Activated CD8-positive, alpha-beta memory T cell treated with anti-CD3 and anti-CD28 coated beads, Interleukin-2, amount 50 U/mL, for 24 hours (primary cell): Measurements from ENCODE around the gene ENTREP3.
A peak's percentile ranks its signal among the peaks of the same experiment; 100 is the strongest.
"Not testable (repeated sequence)": the region's sequence is repeated elsewhere in the genome, so short reads cannot be mapped to it uniquely, and the experiment has no call there.

Experiments
- DNase-seq: peaks from one replicate; pipeline ENCODE4 v3.0.0-alpha.2; 2020; ENCODE audit errors: extremely low read depth

The ENTREP3 gene

DNA sequence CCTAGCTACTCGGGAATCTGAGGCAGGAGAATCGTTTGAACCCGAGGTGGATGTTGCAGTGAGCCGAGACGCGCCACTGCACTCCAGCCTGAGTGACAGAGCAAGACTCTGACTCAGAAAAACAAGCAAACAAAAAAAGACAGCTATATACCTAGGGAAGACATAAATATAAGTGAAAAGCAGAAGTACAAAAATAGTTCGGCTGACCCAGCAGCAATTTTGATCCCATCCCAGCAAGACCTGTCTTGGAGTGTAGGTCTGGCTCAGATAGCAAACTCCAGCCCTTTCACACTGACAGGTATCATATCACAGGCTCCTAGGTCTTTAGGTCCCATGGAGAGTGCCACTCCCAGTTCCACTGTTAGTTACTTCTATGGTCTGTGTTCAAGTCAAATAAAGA lies 32.2 kb downstream of the ENTREP3 start:
- DNase-seq: no peak

DNA sequence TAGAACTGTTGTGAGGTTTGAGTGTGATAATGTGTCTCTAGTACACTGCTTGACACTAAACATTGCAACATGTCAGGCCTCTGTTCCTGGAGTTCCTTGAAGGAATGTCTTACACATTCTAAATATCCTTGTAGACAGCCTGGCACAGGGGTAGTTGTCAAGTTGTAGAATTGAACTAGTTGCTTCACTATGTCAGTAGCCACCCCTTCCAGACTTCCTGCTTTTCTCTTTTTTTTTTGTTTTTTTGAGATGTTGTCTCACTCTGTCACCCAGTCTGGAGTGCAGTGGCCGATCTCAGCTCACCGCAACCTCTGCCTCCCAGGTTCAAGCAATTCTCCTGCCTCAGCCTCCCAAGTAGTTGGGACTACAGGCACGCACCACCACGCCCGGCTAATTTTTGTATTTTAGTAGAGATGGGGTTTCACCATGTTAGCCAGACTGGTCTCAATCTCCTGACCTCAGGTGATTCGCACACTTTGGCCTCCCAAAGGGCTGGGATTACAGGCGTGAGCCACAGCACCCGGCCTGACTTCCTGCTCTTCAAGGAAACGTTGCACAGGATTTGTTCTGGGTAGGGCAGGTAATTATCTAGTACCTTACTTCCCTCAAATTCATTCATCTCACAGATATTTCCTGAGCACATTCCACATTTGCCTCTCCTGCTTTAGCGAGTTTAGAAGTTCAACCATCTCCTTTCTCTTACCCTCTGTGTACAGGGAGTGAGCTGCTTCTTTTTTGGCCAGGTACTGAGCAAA lies 34.9 kb downstream of the ENTREP3 start:
- not testable (repeated sequence) for DNase-seq

- DNase-seq: no peak
Observed at GRCh38 chr1:155219592-155220031, 35.7 kb downstream of the ENTREP3 start.

DNA sequence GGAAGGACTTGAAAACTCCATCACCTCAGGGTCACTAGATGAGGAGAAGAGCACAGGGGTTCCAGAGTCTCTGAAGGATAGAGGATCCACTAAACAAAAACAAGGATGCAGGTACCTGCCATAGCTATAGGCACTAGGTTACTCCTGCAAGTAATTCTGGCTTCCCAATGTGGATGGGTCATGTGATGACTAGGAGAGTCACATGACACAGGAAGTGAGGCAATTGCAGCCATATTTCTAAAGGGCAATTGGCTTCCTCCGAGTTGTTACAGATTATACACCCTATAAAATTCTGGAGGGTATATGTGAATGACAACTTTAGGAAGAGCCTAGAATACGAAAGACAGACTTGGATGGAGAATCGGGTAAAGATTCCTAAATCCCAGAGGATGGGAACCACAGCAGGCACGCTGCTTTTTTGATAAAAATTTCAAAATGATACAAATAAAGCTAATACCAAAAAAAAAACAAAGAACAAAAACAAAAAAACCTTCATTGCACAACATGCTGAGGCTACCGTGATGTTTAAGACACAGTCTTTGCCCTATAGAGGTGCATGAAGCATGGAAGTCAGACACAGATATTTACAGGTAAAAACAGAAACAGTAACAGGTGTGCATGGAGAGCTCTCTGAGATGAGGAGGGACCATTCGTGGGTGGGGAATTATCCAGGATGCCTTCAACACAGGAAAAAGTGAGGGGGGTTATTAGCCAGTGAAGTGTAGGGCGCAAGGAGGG lies 36.3 kb downstream of the ENTREP3 start:
- no peak for DNase-seq

GRCh38 chr1:155214702-155215101 lies 40.6 kb downstream of the ENTREP3 start:
- not testable (repeated sequence) for DNase-seq

DNA sequence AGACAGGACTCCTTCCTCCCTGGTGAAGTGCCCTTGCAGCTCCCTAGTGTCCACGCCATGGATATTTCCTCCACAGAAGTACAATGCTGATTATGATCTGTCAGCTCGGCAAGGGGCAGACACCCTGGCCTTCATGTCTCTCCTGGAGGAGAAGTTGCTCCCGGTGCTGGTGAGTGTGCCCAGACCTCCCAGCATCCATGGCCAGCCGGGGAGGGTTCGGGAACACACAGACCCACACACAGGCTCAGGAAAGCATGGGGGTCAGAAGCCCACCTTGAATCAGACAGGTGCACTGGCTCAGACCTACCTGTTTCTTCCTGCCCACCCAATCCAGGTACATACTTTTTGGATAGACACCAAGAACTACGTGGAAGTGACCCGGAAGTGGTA lies 43.2 kb downstream of the ENTREP3 start:
- not testable (repeated sequence) for DNase-seq

DNA sequence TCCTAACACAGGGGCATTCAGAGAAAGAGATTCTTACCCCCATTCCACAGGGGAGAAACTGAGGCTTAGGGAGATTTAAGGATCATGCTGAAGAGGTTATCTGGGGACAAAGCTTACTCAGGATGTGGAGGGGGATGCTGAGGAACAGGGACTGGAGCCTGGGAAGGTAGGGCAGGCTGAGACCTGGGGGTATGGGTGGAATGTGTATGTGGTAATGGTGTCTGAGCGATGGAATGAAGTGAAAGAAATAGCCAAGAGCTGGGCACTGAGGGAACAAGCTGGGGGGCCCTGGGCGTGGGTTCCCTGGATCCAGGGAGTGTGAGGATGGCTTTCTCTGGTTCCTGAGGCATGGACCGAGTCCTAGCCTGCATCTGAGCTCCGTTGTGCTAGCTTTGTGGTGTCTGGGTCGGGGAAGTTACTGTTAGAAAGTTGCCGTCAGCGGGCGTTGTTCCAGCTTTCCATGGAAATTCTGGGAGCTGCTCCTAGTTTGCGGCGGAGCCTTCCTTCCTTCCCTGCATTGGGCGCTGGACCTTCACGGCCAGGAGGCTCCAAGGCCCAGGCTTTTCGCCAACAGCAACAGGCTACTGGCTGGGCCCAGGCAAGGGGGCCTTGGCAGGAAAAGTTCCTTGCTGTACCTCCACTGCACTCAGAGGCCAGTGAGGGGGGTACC lies 43.8 kb downstream of the ENTREP3 start:
- not testable (repeated sequence) for DNase-seq

GRCh38 chr1:155210314-155211104 lies 44.8 kb downstream of the ENTREP3 start:
- DNase-seq: no peak

DNA sequence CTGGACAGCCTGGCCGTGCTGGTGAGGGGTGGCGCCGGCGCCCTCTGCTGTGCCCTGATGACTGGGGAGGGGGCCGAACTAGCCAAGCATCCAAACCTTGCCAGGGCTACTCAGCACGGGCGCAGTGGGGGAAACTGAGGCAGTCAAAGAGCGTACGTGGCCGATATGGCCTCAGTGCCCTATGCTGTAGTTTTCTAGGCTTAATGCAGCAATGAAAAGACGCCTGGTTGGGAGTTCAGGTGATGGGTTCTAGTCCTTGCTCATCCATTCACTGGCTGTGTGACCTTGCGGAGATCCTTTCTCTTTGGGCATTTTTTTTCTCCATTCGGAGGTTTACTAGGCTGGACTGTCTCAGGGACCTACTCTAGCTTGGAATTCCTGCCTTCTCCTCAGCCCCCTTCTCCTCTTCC lies 46.0 kb downstream of the ENTREP3 start:
- no peak for DNase-seq

DNA sequence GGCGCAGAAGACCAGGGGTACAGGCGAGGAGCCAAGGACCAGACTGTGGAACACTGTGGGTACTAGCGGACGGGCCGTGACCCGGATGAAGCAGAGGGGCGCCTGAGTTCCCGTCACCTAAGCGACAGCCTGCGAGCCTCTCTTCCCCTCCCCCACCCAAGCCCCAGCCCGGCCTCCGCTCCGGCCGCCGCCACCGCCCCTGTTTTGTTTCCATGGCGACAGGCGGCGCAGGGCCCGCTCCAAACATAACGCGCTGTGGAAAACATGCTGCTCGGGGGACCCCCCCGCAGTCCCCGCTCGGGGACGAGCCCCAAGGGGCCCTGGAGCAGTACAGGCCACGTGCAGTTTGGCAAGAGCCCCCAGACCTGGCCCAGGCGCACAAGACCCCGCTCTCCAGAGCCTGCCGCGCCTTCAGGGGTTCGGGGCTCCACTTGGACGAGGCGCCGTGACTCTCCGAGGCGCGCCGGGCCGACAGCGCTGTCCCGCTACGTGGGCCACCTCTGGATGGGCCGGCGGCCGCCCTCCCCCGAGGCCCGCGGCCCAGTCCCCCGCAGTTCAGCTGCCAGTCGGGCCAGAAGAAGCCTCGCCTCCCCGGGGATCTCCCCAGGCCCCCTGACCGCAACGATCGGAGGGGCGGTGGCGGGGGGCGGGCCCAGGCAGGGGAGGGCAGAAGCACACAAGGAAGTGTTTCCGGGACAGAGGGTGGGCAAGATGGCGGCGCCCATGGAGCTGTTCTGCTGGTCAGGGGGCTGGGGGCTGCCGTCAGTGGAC lies 46.6 kb downstream of the ENTREP3 start, which contains the start of gene MTX1:
Gene MTX1, plus strand, starts transcription at position 155 of the 771 bp plus-strand sequence. Its CDS starts 110 bp downstream, at position 265.
- DNase-seq: peak; percentile 68

DNA sequence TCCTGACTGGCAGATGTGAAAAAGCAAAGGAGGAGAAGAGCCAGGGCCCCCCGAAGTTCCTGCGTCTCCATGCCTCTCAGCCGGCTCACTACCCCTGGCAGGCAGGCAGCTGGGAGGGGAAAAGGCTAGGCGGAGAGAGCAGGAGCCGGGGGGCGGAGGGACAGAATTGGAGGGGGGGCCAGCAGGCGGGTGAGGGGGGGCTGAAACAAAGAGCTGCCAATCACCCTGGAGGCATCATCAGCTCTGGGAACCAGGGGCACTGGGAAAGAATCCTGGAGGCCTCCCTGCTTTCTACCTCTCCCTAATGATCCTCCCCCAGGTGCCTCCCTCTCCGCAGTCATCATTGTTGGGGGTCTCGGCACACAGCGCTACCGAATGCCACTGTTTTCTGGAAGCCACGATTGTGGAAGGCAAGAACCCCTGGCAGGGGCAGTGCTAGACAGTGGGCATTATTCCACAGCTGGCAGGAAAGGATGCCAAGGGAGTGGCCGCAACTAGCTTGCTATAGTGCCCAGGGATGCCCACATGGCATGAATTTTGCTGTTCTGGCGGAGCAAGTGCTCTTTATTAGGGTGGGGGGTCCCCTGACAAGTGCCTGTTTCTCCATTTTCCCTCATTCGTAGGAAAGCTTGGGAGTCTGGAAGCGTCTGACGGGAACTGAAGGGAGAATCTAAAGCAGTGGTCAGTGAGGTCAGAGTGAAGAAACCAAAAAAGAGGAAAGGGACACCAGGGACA lies 47.3 kb downstream of the ENTREP3 start, which contains the start of gene THBS3:
Gene THBS3, minus strand, starts transcription at position 92 of the 735 bp plus-strand sequence. Its CDS starts 21 bp downstream, at position 71.
- no peak for DNase-seq

GRCh38 chr1:155206891-155207805 lies 48.1 kb downstream of the ENTREP3 start:
- peak; percentile 78 for DNase-seq

GRCh38 chr1:155205969-155206593 lies 49.2 kb downstream of the ENTREP3 start:
- DNase-seq: no peak

DNA sequence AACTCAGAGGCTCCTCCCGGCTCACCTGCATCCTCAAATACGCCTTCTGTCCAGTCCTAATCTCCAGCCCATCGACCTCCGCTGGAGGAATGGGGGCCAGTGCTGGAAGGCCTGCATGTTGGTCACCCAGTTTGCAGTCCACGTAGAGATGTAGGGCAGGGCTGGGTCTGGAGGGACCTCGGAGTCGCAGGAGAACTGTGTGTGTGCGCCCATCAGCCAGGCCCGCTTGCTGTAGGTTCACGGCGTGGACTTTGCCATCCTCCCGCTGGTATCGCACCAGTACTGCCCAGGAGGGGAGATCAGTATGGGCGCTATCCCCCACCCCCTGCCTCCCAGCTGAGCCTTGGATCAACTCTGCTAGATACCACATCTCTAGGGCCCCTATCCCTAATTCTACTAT lies 50.2 kb downstream of the ENTREP3 start:
- DNase-seq: no peak

DNA sequence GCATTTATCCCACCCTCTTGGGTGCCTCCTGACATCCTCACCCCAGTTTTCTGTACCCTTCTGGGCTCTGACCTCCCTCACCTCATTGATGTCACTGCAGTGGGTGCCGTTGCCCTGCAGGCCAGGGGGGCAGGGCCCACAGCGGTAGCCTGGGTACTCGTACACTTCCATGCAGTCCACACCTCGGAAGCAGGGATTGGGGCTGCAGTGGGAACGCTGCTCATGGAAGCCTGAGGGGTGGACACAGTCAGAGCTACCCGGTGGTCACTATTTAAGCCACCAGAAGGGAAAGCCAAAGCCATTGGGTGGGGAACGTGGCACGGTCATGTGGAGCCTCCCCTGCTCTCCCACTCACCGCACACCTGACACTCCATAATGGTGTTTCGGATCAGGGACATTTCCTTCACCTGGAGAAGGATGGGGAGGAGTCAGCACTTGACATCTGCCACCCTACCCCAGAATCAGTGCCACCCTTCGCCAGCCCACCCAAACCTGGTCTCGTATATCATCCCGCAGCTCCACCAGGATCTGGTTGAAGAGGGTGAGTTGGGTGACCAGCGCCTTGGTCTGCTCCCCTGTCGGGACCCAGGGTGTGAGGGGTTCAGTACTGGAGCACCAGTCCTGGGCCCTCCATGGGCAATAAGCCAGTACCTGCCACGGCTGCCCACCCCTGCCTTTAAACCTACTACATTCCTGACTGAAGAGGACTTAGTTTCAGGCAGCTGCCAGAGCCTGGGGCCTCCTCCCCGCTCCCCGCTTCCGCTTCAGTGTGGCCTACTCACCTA lies 52.4 kb downstream of the ENTREP3 start:
- no peak for DNase-seq

GRCh38 chr1:155202198-155202597 lies 53.1 kb downstream of the ENTREP3 start:
- no peak for DNase-seq

DNA sequence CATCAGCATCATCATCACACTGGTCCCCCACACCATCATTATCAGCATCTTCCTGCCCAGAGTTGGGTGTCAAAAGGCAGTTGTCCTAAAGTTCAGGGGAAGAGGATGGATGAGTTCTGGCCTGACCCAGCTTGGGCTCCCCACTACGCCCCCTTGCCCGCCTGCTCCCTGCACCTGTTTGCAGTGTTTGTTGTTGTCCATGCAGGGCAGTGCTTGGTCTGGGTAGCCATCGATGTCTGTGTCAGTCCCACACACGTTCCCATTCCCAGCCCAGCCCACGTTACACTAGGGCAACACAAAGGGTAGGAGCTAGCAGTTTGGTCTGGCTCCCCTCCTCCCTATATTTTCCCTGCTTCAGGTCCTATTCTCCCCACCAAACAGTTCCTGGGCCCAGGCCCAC lies 54.4 kb downstream of the ENTREP3 start:
- no peak for DNase-seq

DNA sequence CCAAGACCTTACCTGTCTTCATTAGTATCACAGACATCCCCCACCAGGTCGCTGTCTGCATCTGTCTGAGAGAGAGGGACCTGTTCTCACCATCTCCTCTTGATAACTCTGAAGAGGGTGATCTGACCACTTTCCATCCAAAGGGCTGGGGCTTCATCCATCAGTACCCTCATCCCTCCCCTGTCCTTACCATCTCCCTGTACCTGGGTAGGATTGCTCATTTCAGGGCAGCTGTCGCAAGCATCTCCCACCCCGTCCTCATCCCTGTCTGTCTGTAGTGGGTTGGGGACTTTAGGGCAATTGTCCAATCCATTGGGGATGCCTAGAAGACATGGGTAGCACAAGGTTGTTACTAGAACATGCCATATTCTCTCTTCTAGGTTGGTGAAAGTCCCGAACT lies 55.5 kb downstream of the ENTREP3 start:
- no peak for DNase-seq
